Gastrocnemius medialis (tissue), 4 donors: ENCODE measurements around the gene MRPL28. TPM values are rescaled to one million over a fixed set of nuclear protein-coding genes. Genes with fewer than 3 reads are reported as not detected.

Experiments
- ATAC-seq, 2 donors: fragments of 150-250 bp; one replicate each; pipeline ENCODE4 v1.9.1; 2016
- DNase-seq, 2 donors: peaks; one replicate each; pipeline ENCODE4 v3.0.0-alpha.2; 2019
- H3K27ac ChIP-seq, 4 donors: fragments of 200-600 bp; sonication (generic); 1 replicate in 1 of 4; 2 replicates in 3 of 4; pipeline ENCODE4 v1.5.1; 2016 to 2018; ENCODE audit warnings: mild to moderate bottlenecking in 2 of 4, moderate library complexity in 1 of 4
- H3K27me3 ChIP-seq, 3 donors: fragments of 200-600 bp; sonication (generic) in 2 of 3; 1 replicate in 1 of 3; 2 replicates in 2 of 3; pipeline versions ENCODE4 v1.5.1 to v1.6.0; 2016 to 2019; ENCODE audit warnings: mild to moderate bottlenecking in 1 of 3, moderate library complexity in 1 of 3
- H3K36me3 ChIP-seq, 2 donors: fragments of 200-600 bp; sonication (generic) in 1 of 2; one replicate each; pipeline ENCODE4 v1.5.1; 2017 to 2018
- H3K4me1 ChIP-seq, 2 donors: fragments of 200-600 bp; sonication (generic) in 1 of 2; one replicate each; pipeline ENCODE4 v1.5.1; 2016 to 2017; ENCODE audit warnings: mild to moderate bottlenecking in 2 of 2
- H3K4me3 ChIP-seq, 4 donors: fragments of 200-600 bp; sonication (generic) in 3 of 4; 1 replicate in 1 of 4; 2 replicates in 3 of 4; pipeline ENCODE4 v1.5.1; 2016 to 2019; ENCODE audit warnings: mild to moderate bottlenecking in 2 of 4
- H3K9me3 ChIP-seq, 3 donors: fragments of 200-600 bp; sonication (generic) in 2 of 3; 1 replicate in 1 of 3; 2 replicates in 2 of 3; pipeline ENCODE4 v1.5.1; 2016 to 2019
- POLR2A ChIP-seq, 2 donors: fragments of 450-650 bp; IDR thresholded peaks; one replicate each; pipeline ENCODE4 v1.6.1; 2017; ENCODE audit warnings: antibody characterized with exemption in 2 of 2, mild to moderate bottlenecking in 2 of 2, moderate library complexity in 2 of 2
- in situ Hi-C, 4 donors: fragments of 200-750 bp; cut with MboI; loops; one replicate each; pipeline versions ENCODE4 v1.15.0 to v1.8.0; 2017; ENCODE audit warnings: low sequenced_read_pairs in 4 of 4
- intact Hi-C: fragments of 100-400 bp; cut with DNase I; formaldehyde crosslinking; loops from one replicate; pipeline ENCODE4 v1.15.1; 2023; ENCODE audit warnings: low total_unique reads
- total RNA-seq, 4 donors: library from RNA; depleted of rRNA; stranded (reverse); fragments of >200 nt; gene quantifications; one replicate each; pipeline versions ENCODE4 v1.1.0 to v1.2.3, GENCODE V29; 2016
- TF ChIP-seq, protein P1 (sequence below), 5 experiments: fragments of 450-650 bp in 3 of 5; fragments of 200-600 bp in 2 of 5; sonication (generic) in 2 of 5; IDR thresholded peaks in 4 of 5; conservative IDR thresholded peaks in 1 of 5; 1 replicate in 4 of 5; 2 replicates in 1 of 5; pipeline ENCODE4 v1.5.1; 2016 to 2019; ENCODE audit warnings: antibody characterized with exemption in 5 of 5, mild to moderate bottlenecking in 3 of 5, moderate library complexity in 3 of 5

The MRPL28 gene
- total RNA-seq, 4 donors from 2014 or later = 72.8 to 122 (median 87.4) TPM

DNA sequence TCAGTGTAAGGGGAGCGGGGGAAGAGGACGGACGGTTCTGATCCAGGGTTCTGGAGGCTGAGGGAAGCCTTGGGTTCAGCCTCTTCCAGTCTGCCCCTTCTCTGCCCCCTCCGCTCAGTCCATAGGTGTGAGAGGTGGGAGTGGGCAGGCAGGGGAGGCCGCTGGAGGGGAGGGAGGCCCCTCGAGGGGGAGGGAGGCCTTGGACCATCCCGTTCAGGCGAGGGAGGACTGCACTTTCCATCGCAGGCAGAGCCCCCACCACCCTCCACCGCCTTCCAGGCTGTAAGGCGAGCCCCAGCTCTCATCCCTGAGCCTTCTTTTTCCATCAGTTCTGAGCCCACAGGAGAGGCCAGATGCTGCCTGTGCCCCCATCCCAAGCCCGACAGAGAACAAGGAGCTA is 13.6 kb downstream of the MRPL28 start:
- DNase-seq (no peak), ATAC-seq (no peak)
- Histone ChIP-seq H3K27me3 (no peaks in the 10 kb centered on the region), H3K4me3 (no peak overlapping the region), H3K4me1 (peaks cover 0 to 6% of the 10 kb centered on the region in 2 donors), H3K36me3 (no peaks in the 10 kb centered on the region), H3K27ac (no peak overlapping the region), H3K9me3 (no peaks in the 10 kb centered on the region)
- TF ChIP-seq, protein P1, sequence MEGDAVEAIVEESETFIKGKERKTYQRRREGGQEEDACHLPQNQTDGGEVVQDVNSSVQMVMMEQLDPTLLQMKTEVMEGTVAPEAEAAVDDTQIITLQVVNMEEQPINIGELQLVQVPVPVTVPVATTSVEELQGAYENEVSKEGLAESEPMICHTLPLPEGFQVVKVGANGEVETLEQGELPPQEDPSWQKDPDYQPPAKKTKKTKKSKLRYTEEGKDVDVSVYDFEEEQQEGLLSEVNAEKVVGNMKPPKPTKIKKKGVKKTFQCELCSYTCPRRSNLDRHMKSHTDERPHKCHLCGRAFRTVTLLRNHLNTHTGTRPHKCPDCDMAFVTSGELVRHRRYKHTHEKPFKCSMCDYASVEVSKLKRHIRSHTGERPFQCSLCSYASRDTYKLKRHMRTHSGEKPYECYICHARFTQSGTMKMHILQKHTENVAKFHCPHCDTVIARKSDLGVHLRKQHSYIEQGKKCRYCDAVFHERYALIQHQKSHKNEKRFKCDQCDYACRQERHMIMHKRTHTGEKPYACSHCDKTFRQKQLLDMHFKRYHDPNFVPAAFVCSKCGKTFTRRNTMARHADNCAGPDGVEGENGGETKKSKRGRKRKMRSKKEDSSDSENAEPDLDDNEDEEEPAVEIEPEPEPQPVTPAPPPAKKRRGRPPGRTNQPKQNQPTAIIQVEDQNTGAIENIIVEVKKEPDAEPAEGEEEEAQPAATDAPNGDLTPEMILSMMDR (IDR thresholded peaks at IDR 0.05 in 4 of 5, conservative IDR thresholded peaks at IDR 0.05 in 1 of 5) = no peak
- TF ChIP-seq POLR2A (IDR thresholded peaks at IDR 0.05) = no peak
- in situ Hi-C loops = no loop called here
- intact Hi-C loops = no loop called here

- TF ChIP-seq, protein P1 (IDR thresholded peaks at IDR 0.05 in 4 of 5, conservative IDR thresholded peaks at IDR 0.05 in 1 of 5) = no peak
- H3K4me1 ChIP-seq = peaks cover 7 to 15% of the 10 kb centered on the region in 2 donors
- no peaks in the 10 kb centered on the region for H3K36me3 ChIP-seq
- ATAC-seq (no peak), DNase-seq (no peak)
- no peaks in the 10 kb centered on the region for H3K9me3 ChIP-seq
- no peak overlapping the region for H3K4me3 ChIP-seq
- H3K27ac ChIP-seq = no peak overlapping the region
- intact Hi-C loops = loop anchor here (5.0 kb wide), 1 partner anchor 248 kb away; no protein-coding TSS in a partner anchor
- in situ Hi-C loops = no loop called here
- H3K27me3 ChIP-seq = no peaks in the 10 kb centered on the region
These were observed 15.3 kb downstream of the MRPL28 start for GRCh38 chr16:354971-355461.

GRCh38 chr16:354291-354881 is 16.0 kb downstream of the MRPL28 start:
- H3K4me1 ChIP-seq = peaks cover 7 to 15% of the 10 kb centered on the region in 2 donors
- intact Hi-C loops = loop anchor here (5.0 kb wide), 1 partner anchor 247 kb away; no protein-coding TSS in a partner anchor
- no peak for DNase-seq
- no peaks in the 10 kb centered on the region for H3K27me3 ChIP-seq
- in situ Hi-C loops = no loop called here
- H3K4me3 ChIP-seq = no peak overlapping the region
- no peaks in the 10 kb centered on the region for H3K36me3 ChIP-seq
- no peaks in the 10 kb centered on the region for H3K9me3 ChIP-seq
- TF ChIP-seq, protein P1 (IDR thresholded peaks at IDR 0.05 in 4 of 5, conservative IDR thresholded peaks at IDR 0.05 in 1 of 5) = no peak
- no peak for ATAC-seq
- no peak overlapping the region for H3K27ac ChIP-seq

GRCh38 chr16:353404-354290 is 16.7 kb downstream of the MRPL28 start:
- H3K27me3 ChIP-seq = no peaks in the 10 kb centered on the region
- H3K4me3 ChIP-seq = peak overlapping the region; percentile 47 to 57 (median 52)
- DNase-seq = no peak
- peaks cover 7 to 15% of the 10 kb centered on the region in 2 donors for H3K4me1 ChIP-seq
- H3K36me3 ChIP-seq = no peaks in the 10 kb centered on the region
- in situ Hi-C loops = no loop called here
- ATAC-seq = peak; percentile 3 to 4
- peak overlapping the region; percentile 58 to 79 (median 74) for H3K27ac ChIP-seq
- H3K9me3 ChIP-seq = no peaks in the 10 kb centered on the region
- intact Hi-C loops = loop anchor here (2.0 to 5.0 kb wide), 2 partner anchors 119 to 246 kb away; partner anchors contain the start of gene FAM234A
- TF ChIP-seq POLR2A (IDR thresholded peaks at IDR 0.05) = no peak
- TF ChIP-seq, protein P1 (IDR thresholded peaks at IDR 0.05 in 4 of 5, conservative IDR thresholded peaks at IDR 0.05 in 1 of 5) = no peak
